SIG-M5 treated with dmso at 0.1 percent for 504 hours (cell line): Measurements from ENCODE around the gene ALDH3B2.
"Not testable (repeated sequence)": the region's sequence is repeated elsewhere in the genome, so short reads cannot be mapped to it uniquely, and the experiment has no call there.

Source experiments
- DNase-seq: peaks from one replicate; lab custom pipeline; 2025; ENCODE audit not compliant: unreplicated experiment; lab: John Stamatoyannopoulos, UW

Gene ALDH3B2

GRCh38 chr11:67631411-67631810, 43.0 kb downstream of the ALDH3B2 start:
- DNase-seq, result no peak

GRCh38 chr11:67630943-67631331, 43.5 kb downstream of the ALDH3B2 start:
- no peak for DNase-seq

- DNase-seq, result peak; percentile 97
These were observed 44.0 kb downstream of the ALDH3B2 start for GRCh38 chr11:67630228-67630942.

- DNase-seq, result peak; percentile 79
These were observed 44.8 kb downstream of the ALDH3B2 start, which contains the start of gene NUDT8 for GRCh38 chr11:67629386-67630227. NUDT8 (minus strand) TSS chr11:67629937; CDS start chr11:67629911, 26 bp downstream.

GRCh38 chr11:67628710-67629385, 45.6 kb downstream of the ALDH3B2 start:
- DNase-seq, result no peak

GRCh38 chr11:67627812-67628624, 46.4 kb downstream of the ALDH3B2 start:
- DNase-seq, result no peak

- DNase-seq, result no peak
These were observed 47.0 kb downstream of the ALDH3B2 start for GRCh38 chr11:67627441-67627811.

- no peak for DNase-seq
These were observed 47.5 kb downstream of the ALDH3B2 start for GRCh38 chr11:67626970-67627369.

- not testable (repeated sequence) for DNase-seq
These were observed 48.1 kb downstream of the ALDH3B2 start for GRCh38 chr11:67626131-67626833.

GRCh38 chr11:67623795-67624194, 50.6 kb downstream of the ALDH3B2 start:
- DNase-seq, result not testable (repeated sequence)

- not testable (repeated sequence) for DNase-seq
These were observed 51.5 kb downstream of the ALDH3B2 start for GRCh38 chr11:67622905-67623304.

- DNase-seq, result not testable (repeated sequence)
These were observed 52.5 kb downstream of the ALDH3B2 start for GRCh38 chr11:67621928-67622327.

GRCh38 chr11:67620621-67621020, 53.8 kb downstream of the ALDH3B2 start:
- DNase-seq, result not testable (repeated sequence)

- DNase-seq, result not testable (repeated sequence)
These were observed 54.5 kb downstream of the ALDH3B2 start for GRCh38 chr11:67619683-67620618.

GRCh38 chr11:67618901-67619659, 55.3 kb downstream of the ALDH3B2 start:
- not testable (repeated sequence) for DNase-seq

GRCh38 chr11:67617243-67617953, 57.0 kb downstream of the ALDH3B2 start:
- no peak for DNase-seq

GRCh38 chr11:67616431-67617242, 57.8 kb downstream of the ALDH3B2 start:
- no peak for DNase-seq
